ENCODE results near the gene FOXJ3.

The FOXJ3 gene

DNA sequence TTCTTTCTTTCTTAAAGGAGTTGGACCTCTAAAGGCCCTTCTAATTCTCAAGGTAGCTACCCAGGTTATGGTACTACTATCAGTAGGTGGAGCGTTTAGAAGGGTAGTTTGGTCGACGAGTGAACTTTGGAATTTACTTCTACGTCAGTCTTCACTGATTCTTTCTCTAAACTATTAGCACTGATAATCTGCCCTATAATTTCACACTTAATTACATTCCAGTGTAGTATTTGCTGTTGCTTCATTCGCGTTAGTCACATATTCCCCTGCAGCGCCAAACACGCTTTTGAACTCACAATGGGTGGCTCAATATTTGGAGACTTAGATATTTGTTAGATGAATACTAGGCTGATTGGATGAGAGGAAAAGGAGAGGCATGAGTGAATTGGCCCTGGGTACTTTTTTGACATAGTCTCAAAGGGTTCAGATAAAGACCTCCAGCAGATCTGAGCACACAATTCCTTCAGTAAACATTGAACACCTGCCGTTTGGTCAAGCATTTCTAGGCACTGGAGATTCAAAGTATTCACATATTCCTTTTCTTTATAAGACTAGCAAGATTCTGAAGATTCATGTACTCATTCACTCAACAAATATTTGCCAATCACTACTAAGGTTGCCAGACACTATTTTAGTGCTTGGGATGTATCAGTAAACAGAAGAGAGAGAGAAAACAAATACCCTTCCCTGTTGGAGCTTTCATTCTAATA is 929 bp upstream of the FOXJ3 start:
- Histone ChIP-seq H3K36me3 (ENCODE audit: control insufficient read depth in 5 of 5, insufficient read depth in 5 of 5, low read length in 5 of 5) (no peaks in the 10 kb centered on the region), H3K4me3 (ENCODE audit: low read depth in 1 of 5, low read length in 5 of 5) (peak overlapping the region; percentile 73 to 96 (median 83)), H3K9me3 (ENCODE audit: control insufficient read depth in 5 of 5, low read length in 5 of 5) (no peaks in the 10 kb centered on the region), H3K9ac (ENCODE audit: low read length in 5 of 5) (peak overlapping the region; percentile 30 to 97 (median 90)), H3K4me1 (ENCODE audit: control insufficient read depth in 5 of 5, insufficient read depth in 5 of 5, low read length in 5 of 5) (peaks cover 3 to 37% (median 31%) of the 10 kb centered on the region in 5 donors), H3K27ac (ENCODE audit: low read depth, low read length) (peak overlapping the region; percentile 87), H3K27me3 (ENCODE audit: control insufficient read depth in 5 of 5, insufficient read depth in 4 of 5, low read length in 5 of 5) (no peaks in the 10 kb centered on the region)

DNA sequence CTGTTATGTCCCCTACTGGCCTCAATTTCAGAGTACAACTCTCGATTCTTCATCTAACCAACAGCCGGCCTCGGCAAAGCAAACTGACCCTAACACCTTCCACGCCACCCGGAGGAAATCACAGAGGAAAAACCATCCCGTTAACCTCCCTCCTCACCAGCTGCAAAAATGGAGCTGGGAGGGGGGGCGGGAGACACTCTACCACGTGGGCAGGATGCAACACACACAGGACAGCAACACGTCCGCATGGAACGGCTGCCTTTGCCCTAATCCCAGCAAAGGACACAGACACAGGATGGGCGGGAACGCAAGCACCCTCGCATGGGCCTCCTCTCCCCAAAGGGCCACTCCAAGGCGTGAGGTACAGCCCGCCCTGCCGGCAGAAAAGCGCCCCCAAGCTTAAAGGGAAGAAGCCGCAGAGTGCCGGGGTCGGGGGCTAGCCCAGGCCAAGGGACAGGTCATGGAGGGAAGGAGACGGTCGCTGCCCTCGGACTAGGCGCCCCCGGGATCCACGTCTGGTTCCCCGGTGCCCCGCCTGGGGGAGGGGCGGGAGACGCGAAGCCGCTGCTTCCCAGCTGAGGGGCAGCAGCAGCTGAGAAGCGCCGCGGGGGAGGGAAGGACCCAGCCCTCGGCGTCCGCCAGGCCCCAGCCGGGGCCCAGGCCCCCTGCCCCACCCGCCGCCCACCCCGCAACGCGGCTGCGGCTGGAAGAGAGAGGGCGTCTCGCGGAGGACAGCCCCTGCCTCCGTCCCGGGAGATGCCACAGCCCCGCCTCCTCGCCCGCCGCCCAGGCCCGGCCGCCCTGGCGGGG is 590 bp downstream of the FOXJ3 start:
- Histone ChIP-seq H3K9me3 (ENCODE audit: control insufficient read depth in 5 of 5, low read length in 5 of 5) (no peaks in the 10 kb centered on the region), H3K4me3 (ENCODE audit: low read depth in 1 of 5, low read length in 5 of 5) (peak overlapping the region; percentile 73 to 96 (median 83)), H3K4me1 (ENCODE audit: control insufficient read depth in 5 of 5, insufficient read depth in 5 of 5, low read length in 5 of 5) (peaks cover 3 to 37% (median 31%) of the 10 kb centered on the region in 5 donors), H3K27me3 (ENCODE audit: control insufficient read depth in 5 of 5, insufficient read depth in 4 of 5, low read length in 5 of 5) (no peaks in the 10 kb centered on the region), H3K27ac (ENCODE audit: low read depth, low read length) (peak overlapping the region; percentile 87), H3K9ac (ENCODE audit: low read length in 5 of 5) (peak overlapping the region; percentile 86 to 97 (median 90)), H3K36me3 (ENCODE audit: control insufficient read depth in 5 of 5, insufficient read depth in 5 of 5, low read length in 5 of 5) (no peaks in the 10 kb centered on the region)

DNA sequence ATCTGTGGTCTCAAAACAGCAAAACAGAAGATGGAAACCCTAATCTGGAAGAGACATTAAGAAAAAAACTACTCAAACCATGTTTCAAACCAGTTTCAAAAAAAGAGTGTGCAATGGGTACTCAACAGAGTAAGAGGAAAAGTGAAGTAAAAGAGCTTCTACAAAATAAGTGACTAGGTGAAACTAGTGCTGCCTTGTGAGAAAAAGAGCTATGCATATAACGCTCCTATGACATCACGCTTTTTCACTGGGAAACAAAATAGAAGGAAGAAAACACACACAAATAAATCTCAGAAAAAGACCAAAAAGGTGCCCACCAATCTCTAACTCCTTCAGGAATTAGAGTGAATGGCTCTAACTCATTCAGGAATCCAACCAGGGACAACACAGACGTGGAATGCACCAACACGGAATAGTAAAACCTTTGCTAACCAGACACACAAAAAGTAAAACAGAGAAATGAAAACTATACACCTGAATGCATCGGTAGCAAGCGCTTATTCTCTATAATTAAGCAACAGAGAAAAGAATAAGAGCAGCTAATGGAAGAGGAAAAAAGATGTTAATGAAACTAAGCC is 1.3 kb downstream of the FOXJ3 start:
- Histone ChIP-seq H3K27me3 (ENCODE audit: control insufficient read depth in 5 of 5, insufficient read depth in 4 of 5, low read length in 5 of 5) (no peaks in the 10 kb centered on the region), H3K4me1 (ENCODE audit: control insufficient read depth in 5 of 5, insufficient read depth in 5 of 5, low read length in 5 of 5) (peaks cover 3 to 37% (median 31%) of the 10 kb centered on the region in 5 donors), H3K4me3 (ENCODE audit: low read depth in 1 of 5, low read length in 5 of 5) (peak overlapping the region; percentile 73 to 96 (median 83)), H3K27ac (ENCODE audit: low read depth, low read length) (peak overlapping the region; percentile 87), H3K36me3 (ENCODE audit: control insufficient read depth in 5 of 5, insufficient read depth in 5 of 5, low read length in 5 of 5) (no peaks in the 10 kb centered on the region), H3K9me3 (ENCODE audit: control insufficient read depth in 5 of 5, low read length in 5 of 5) (no peaks in the 10 kb centered on the region), H3K9ac (ENCODE audit: low read length in 5 of 5) (peak overlapping the region; percentile 69 to 94 (median 89))

DNA sequence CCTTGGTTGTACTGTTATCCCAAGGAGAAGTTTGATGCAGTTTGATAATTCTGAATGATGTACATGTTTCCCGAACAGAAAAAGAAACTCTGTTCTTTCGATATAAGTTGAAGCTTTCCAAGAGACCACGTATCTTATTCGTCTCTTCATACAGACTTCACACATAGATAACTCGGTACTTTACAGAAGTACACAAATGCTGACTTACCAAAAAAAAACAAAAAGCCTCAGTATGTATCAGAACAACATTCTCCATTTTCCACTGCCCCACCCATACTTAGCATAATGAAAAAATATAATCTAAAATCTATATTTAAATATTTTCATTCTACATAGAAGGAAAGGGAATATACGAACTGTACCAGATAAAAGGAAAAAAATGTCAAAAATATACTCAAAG is 2.2 kb downstream of the FOXJ3 start:
- no peaks in the 10 kb centered on the region for H3K36me3 ChIP-seq (ENCODE audit: control insufficient read depth in 5 of 5, insufficient read depth in 5 of 5, low read length in 5 of 5)
- no peak overlapping the region for H3K4me3 ChIP-seq (ENCODE audit: low read depth in 1 of 5, low read length in 5 of 5)
- H3K27me3 ChIP-seq (ENCODE audit: control insufficient read depth in 5 of 5, insufficient read depth in 4 of 5, low read length in 5 of 5), result no peaks in the 10 kb centered on the region
- H3K9me3 ChIP-seq (ENCODE audit: control insufficient read depth in 5 of 5, low read length in 5 of 5), result no peaks in the 10 kb centered on the region
- H3K27ac ChIP-seq (ENCODE audit: low read depth, low read length), result peak overlapping the region; percentile 87
- peaks cover 3 to 37% (median 33%) of the 10 kb centered on the region in 5 donors for H3K4me1 ChIP-seq (ENCODE audit: control insufficient read depth in 5 of 5, insufficient read depth in 5 of 5, low read length in 5 of 5)
- H3K9ac ChIP-seq (ENCODE audit: low read length in 5 of 5), result peak overlapping the region in 4 of 5 donors; percentile 69 to 94 (median 88)

DNA sequence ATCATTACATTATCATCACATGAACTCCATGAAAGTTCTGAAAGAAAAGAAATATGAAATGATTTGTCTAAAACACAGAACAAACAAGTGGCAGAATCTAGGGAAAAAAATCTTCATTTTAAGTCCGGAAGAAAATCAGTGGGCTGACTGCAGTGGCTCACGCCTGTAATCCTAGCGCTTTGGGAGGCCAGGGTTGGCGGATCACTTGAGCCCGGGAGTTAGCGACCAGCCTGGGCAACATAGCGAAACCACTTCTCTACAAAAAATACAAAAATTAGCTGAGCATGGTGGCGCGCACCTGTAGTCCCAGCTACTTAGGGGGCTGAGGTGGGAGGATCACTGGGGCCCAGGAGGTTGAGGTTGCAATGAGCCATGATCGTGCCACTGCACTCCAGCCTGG is 4.8 kb downstream of the FOXJ3 start:
- no peaks in the 10 kb centered on the region for H3K36me3 ChIP-seq (ENCODE audit: control insufficient read depth in 5 of 5, insufficient read depth in 5 of 5, low read length in 5 of 5)
- no peaks in the 10 kb centered on the region for H3K27me3 ChIP-seq (ENCODE audit: control insufficient read depth in 5 of 5, insufficient read depth in 4 of 5, low read length in 5 of 5)
- H3K9ac ChIP-seq (ENCODE audit: low read length in 5 of 5), result no peak overlapping the region
- H3K4me1 ChIP-seq (ENCODE audit: control insufficient read depth in 5 of 5, insufficient read depth in 5 of 5, low read length in 5 of 5), result peaks cover 3 to 37% (median 32%) of the 10 kb centered on the region in 5 donors
- no peaks in the 10 kb centered on the region for H3K9me3 ChIP-seq (ENCODE audit: control insufficient read depth in 5 of 5, low read length in 5 of 5)
- no peak overlapping the region for H3K27ac ChIP-seq (ENCODE audit: low read depth, low read length)
- no peak overlapping the region for H3K4me3 ChIP-seq (ENCODE audit: low read depth in 1 of 5, low read length in 5 of 5)

DNA sequence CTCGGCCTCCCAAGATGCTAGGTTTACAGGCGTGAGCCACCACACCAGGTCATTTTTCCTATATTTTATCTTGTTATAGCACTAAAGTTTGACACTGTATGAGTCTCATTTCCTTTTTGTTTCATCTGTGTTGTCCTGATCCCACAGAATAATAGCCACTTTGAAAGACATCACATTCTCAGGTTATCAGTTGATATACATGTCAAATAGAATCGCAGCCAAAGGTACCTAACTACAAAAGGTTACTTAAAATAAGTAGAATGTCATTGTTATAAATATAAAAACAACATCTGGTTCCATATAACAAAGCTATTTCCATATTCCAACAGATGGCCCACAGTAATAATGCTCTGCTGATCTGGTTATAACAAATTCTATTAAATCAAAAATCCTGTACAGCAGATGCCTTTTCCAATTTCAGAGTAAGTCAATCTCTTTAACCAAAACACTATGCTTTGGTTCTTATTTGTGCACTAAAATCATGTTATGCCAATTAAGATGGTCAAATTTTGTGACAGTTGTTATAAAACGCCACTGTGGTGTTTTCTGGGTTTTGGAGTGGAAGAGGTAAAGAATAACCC is 6.0 kb downstream of the FOXJ3 start:
- Histone ChIP-seq H3K9me3 (ENCODE audit: control insufficient read depth in 5 of 5, low read length in 5 of 5) (no peaks in the 10 kb centered on the region), H3K36me3 (ENCODE audit: control insufficient read depth in 5 of 5, insufficient read depth in 5 of 5, low read length in 5 of 5) (no peaks in the 10 kb centered on the region), H3K27ac (ENCODE audit: low read depth, low read length) (no peak overlapping the region), H3K9ac (ENCODE audit: low read length in 5 of 5) (no peak overlapping the region), H3K4me3 (ENCODE audit: low read depth in 1 of 5, low read length in 5 of 5) (no peak overlapping the region), H3K4me1 (ENCODE audit: control insufficient read depth in 5 of 5, insufficient read depth in 5 of 5, low read length in 5 of 5) (peaks cover 3 to 45% (median 34%) of the 10 kb centered on the region in 5 donors), H3K27me3 (ENCODE audit: control insufficient read depth in 5 of 5, insufficient read depth in 4 of 5, low read length in 5 of 5) (no peaks in the 10 kb centered on the region)

DNA sequence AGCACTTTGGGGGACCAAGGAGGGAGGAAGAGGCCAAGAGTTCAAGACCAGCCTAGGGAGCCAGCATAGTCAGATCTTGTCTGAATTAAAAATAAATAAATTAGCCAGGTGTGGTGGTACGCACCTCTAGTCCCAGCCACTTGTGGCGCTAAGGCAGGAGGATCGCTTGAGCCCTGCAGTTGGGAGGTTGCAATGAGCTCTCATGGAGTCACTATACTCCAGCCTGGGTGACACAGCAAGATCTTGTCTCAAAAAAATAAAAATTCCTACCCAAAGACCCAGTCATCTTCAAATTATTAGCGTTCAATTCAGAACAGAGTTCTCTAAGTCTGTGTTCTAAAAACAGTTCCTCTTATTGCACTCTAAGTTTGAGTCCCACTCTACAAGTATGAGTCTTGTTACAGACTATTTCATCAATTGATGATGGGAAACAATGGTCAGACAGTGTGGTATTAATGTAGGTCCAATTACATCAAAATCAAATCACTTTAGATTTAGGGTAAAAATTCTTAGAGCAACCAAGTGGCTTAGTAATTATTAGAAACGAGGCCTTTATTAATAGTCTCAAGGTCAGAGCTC is 6.9 kb downstream of the FOXJ3 start:
- Histone ChIP-seq H3K9ac (ENCODE audit: low read length in 5 of 5) (no peak overlapping the region), H3K27ac (ENCODE audit: low read depth, low read length) (no peak overlapping the region), H3K4me1 (ENCODE audit: control insufficient read depth in 5 of 5, insufficient read depth in 5 of 5, low read length in 5 of 5) (peaks cover 0 to 38% (median 29%) of the 10 kb centered on the region in 5 donors), H3K4me3 (ENCODE audit: low read depth in 1 of 5, low read length in 5 of 5) (no peak overlapping the region), H3K9me3 (ENCODE audit: control insufficient read depth in 5 of 5, low read length in 5 of 5) (no peaks in the 10 kb centered on the region), H3K36me3 (ENCODE audit: control insufficient read depth in 5 of 5, insufficient read depth in 5 of 5, low read length in 5 of 5) (no peaks in the 10 kb centered on the region), H3K27me3 (ENCODE audit: control insufficient read depth in 5 of 5, insufficient read depth in 4 of 5, low read length in 5 of 5) (no peaks in the 10 kb centered on the region)

DNA sequence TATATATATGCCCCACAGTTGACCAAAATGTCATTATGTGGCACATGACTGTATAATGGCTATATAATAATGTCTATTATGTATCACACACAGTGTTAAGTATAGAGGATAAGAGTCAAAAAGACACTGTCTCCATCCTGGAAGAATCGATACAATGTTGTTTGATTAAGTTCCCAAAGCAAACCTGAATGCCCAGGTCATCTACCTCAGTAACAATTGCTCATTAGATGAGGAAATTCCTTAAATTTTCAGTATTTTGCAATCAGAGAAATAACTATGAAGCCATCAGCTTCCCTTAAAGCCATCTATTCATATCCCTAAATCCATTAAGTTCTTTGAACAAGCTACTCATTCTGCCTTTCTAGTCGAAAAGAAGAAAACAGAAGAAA is 10.0 kb downstream of the FOXJ3 start:
- Histone ChIP-seq H3K36me3 (ENCODE audit: control insufficient read depth in 5 of 5, insufficient read depth in 5 of 5, low read length in 5 of 5) (no peaks in the 10 kb centered on the region), H3K4me1 (ENCODE audit: control insufficient read depth in 5 of 5, insufficient read depth in 5 of 5, low read length in 5 of 5) (peaks cover 0 to 40% (median 34%) of the 10 kb centered on the region in 5 donors), H3K9ac (ENCODE audit: low read length in 5 of 5) (no peak overlapping the region)

DNA sequence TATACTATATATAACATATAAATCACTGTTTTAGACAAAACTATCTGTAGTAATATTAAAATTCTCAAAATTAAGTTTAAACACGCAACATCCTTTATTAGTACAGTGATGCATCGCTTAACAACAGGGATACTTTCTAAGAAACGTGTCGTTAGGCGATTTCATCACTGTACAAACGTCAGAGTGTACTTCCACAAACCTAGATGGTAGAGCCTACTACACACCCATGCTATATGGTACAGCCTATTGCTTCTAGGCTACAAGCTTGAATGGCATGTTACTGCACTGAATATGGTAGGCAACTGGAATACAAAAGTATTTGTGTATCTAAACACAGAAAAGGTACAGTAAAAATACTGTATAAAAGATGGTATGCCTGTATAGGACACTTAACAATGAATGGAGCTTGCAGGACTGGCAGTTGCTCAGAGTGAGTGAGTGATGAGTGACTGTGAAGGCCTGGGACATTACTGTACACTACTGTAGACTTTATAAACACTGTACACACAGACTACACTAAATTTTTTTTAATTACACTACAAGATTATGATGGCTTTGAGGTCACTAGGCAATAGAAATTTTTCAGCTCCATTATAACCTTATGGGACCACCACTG is 10.5 kb downstream of the FOXJ3 start:
- Histone ChIP-seq H3K9me3 (ENCODE audit: control insufficient read depth in 5 of 5, low read length in 5 of 5) (no peaks in the 10 kb centered on the region), H3K4me3 (ENCODE audit: low read depth in 1 of 5, low read length in 5 of 5) (no peak overlapping the region), H3K9ac (ENCODE audit: low read length in 5 of 5) (no peak overlapping the region), H3K4me1 (ENCODE audit: control insufficient read depth in 5 of 5, insufficient read depth in 5 of 5, low read length in 5 of 5) (peaks cover 0 to 45% (median 39%) of the 10 kb centered on the region in 5 donors), H3K27me3 (ENCODE audit: control insufficient read depth in 5 of 5, insufficient read depth in 4 of 5, low read length in 5 of 5) (no peaks in the 10 kb centered on the region), H3K36me3 (ENCODE audit: control insufficient read depth in 5 of 5, insufficient read depth in 5 of 5, low read length in 5 of 5) (no peaks in the 10 kb centered on the region), H3K27ac (ENCODE audit: low read depth, low read length) (no peak overlapping the region)

More for the DNA sequence above, 10.0 kb downstream of the FOXJ3 start:
- no peak overlapping the region for H3K4me3 ChIP-seq (ENCODE audit: low read depth in 1 of 5, low read length in 5 of 5)
- H3K27ac ChIP-seq (ENCODE audit: low read depth, low read length), result no peak overlapping the region
- no peaks in the 10 kb centered on the region for H3K27me3 ChIP-seq (ENCODE audit: control insufficient read depth in 5 of 5, insufficient read depth in 4 of 5, low read length in 5 of 5)
- H3K9me3 ChIP-seq (ENCODE audit: control insufficient read depth in 5 of 5, low read length in 5 of 5), result no peaks in the 10 kb centered on the region

Measured in subcutaneous abdominal adipose tissue (tissue), 5 donors.